HCT116 (cell line): ENCODE results near the gene CDC42EP1. TPM values are rescaled to one million over a fixed set of nuclear protein-coding genes. Genes with fewer than 3 reads are reported as not detected.

Experiments
- ATAC-seq: fragments of 200-7000 bp; cut with Tn5 transposase; 2 replicates; pipeline ENCODE4 v1.9.1; 2020; ENCODE audit warnings: mild to moderate bottlenecking, moderate library complexity
- BruUV-seq: library from RNA; stranded (reverse); fragments of 400-500 nt; replicated peaks from 2 replicates; lab custom pipeline; 2021; lab: Mats Ljungman, UMichigan
- CTCF ChIA-PET: fragments of 300-600 bp; sonication (Branson Sonifier 250); formaldehyde crosslinking; loops from one replicate; lab custom pipeline; 2021; ENCODE audit warnings: antibody characterized with exemption; lab: Charles Lee
- POLR2A ChIA-PET: fragments of 300-600, 350-600 bp; sonication (Branson Sonifier 250); formaldehyde crosslinking; loops from one replicate; lab custom pipeline; 2021; ENCODE audit warnings: antibody characterized with exemption; lab: Charles Lee
- RAD21 ChIA-PET, 2 experiments: fragments of 300-600 bp; sonication (Branson Sonifier 250); formaldehyde crosslinking; loops; one replicate each; lab custom pipeline; 2023; ENCODE audit warnings: low total read pairs in 2 of 2; ENCODE audit not compliant: uncharacterized antibody in 2 of 2, unreplicated experiment in 2 of 2, low non-redundant PET in 1 of 2; lab: Charles Lee
- DNase-seq: peaks from one replicate; pipeline ENCODE4 v3.0.0-alpha.2; 2010; ENCODE audit warnings: low read depth, low spot score
- H2AFZ ChIP-seq: fragments of 200-600 bp; shearing (Covaris generic), sonication (generic); 2 replicates; pipeline ENCODE4 v1.6.1; 2017; ENCODE audit warnings: low read depth, mixed run types, mixed read lengths, antibody characterized with exemption, low read length; ENCODE audit not compliant: poor library complexity, severe bottlenecking
- H3K27ac ChIP-seq: 2 replicates; pipeline ENCODE4 v1.5.1; 2012; ENCODE audit warnings: low read depth, low read length
- H3K27me3 ChIP-seq: fragments of 200-600 bp; sonication (generic); 2 replicates; pipeline ENCODE4 v1.6.1; 2016; ENCODE audit warnings: mixed run types, low read length, mixed read lengths; ENCODE audit not compliant: insufficient read depth
- H3K36me3 ChIP-seq, 2 experiments: fragments of 200-500 bp in 1 of 2; fragments of 200-600 bp in 1 of 2; sonication (Bioruptor generic) in 1 of 2; sonication (generic) in 1 of 2; 2 replicates each; pipeline versions ENCODE4 v1.5.1 to v1.6.1; 2014 to 2016; ENCODE audit warnings: low read length in 2 of 2, inconsistent platforms in 1 of 2, mixed read lengths in 1 of 2, mixed run types in 1 of 2; ENCODE audit not compliant: insufficient read depth in 2 of 2, control insufficient read depth in 1 of 2
- H3K4me1 ChIP-seq, 2 experiments: fragments of 200-600 bp in 1 of 2; sonication (generic) in 1 of 2; 2 replicates each; pipeline versions ENCODE4 v1.5.1 to v1.6.1; 2012 to 2017; ENCODE audit warnings: low read length in 2 of 2, inconsistent platforms in 1 of 2, mild to moderate bottlenecking in 1 of 2, mixed read lengths in 1 of 2, mixed run types in 1 of 2, moderate library complexity in 1 of 2; ENCODE audit not compliant: insufficient read depth in 2 of 2, control insufficient read depth in 1 of 2
- H3K4me2 ChIP-seq: fragments of 200-600 bp; sonication (generic); 2 replicates; pipeline ENCODE4 v1.6.1; 2017; ENCODE audit warnings: mixed run types, low read length, mixed read lengths
- H3K4me3 ChIP-seq, 2 experiments: fragments of 200-600 bp in 1 of 2; sonication (generic) in 1 of 2; replicated peaks in 1 of 2; 2 replicates each; pipeline ENCODE4 v1.5.1; 2011 to 2016; ENCODE audit warnings: low read length in 2 of 2, control low read depth in 1 of 2, low read depth in 1 of 2, mild to moderate bottlenecking in 1 of 2, mixed read lengths in 1 of 2, mixed run types in 1 of 2
- H3K79me2 ChIP-seq: fragments of 200-600 bp; sonication (generic); 2 replicates; pipeline ENCODE4 v1.6.1; 2017; ENCODE audit warnings: mild to moderate bottlenecking, mixed run types, low read length, moderate library complexity, mixed read lengths; ENCODE audit not compliant: insufficient read depth
- H3K9ac ChIP-seq: fragments of 200-600 bp; sonication (generic); 2 replicates; pipeline ENCODE4 v1.6.1; 2016; ENCODE audit warnings: low read length, mixed read lengths
- H3K9me2 ChIP-seq: fragments of 200-600 bp; sonication (generic), shearing (Covaris generic); 2 replicates; pipeline ENCODE4 v1.6.1; 2017; ENCODE audit warnings: mixed run types, mild to moderate bottlenecking, moderate library complexity; ENCODE audit not compliant: insufficient read depth
- H3K9me3 ChIP-seq, 2 experiments: fragments of 200-500 bp in 1 of 2; fragments of 200-600 bp in 1 of 2; sonication (Bioruptor generic) in 1 of 2; sonication (generic) in 1 of 2; 2 replicates each; pipeline ENCODE4 v1.6.1; 2014 to 2017; ENCODE audit warnings: low read length in 2 of 2, mixed read lengths in 2 of 2, inconsistent platforms in 1 of 2, low read depth in 1 of 2, mild to moderate bottlenecking in 1 of 2, mixed run types in 1 of 2, moderate library complexity in 1 of 2; ENCODE audit not compliant: control insufficient read depth in 1 of 2, insufficient read depth in 1 of 2
- H4K20me1 ChIP-seq: fragments of 200-600 bp; sonication (generic), shearing (Covaris generic); 2 replicates; pipeline ENCODE4 v1.6.1; 2017; ENCODE audit warnings: mixed run types, mild to moderate bottlenecking, moderate library complexity; ENCODE audit not compliant: insufficient read depth
- CTCF ChIP-seq, 3 experiments: fragments of 200-600 bp in 1 of 3; sonication (generic) in 1 of 3; IDR thresholded peaks in 2 of 3; conservative IDR thresholded peaks in 1 of 3; 2 replicates each; pipeline ENCODE4 v1.5.1; 2012 to 2017; ENCODE audit warnings: low read depth in 2 of 3, low read length in 2 of 3, antibody characterized with exemption in 1 of 3, borderline replicate concordance in 1 of 3, control low read depth in 1 of 3, mild to moderate bottlenecking in 1 of 3, mixed read lengths in 1 of 3, mixed run types in 1 of 3, moderate library complexity in 1 of 3; ENCODE audit not compliant: insufficient read depth in 1 of 3
- EGR1 ChIP-seq: IDR thresholded peaks from 2 replicates; pipeline ENCODE4 v1.6.1; 2012; ENCODE audit warnings: low read depth
- EZH2 ChIP-seq: fragments of 200-600 bp; sonication (generic); IDR thresholded peaks from 2 replicates; pipeline ENCODE4 v1.6.1; 2017; ENCODE audit warnings: antibody characterized with exemption, mixed run types
- EZH2phosphoT487 ChIP-seq: fragments of 200-600 bp; IDR thresholded peaks from 2 replicates; pipeline ENCODE4 v1.6.1; 2018; ENCODE audit warnings: antibody characterized with exemption, borderline replicate concordance
- MAX ChIP-seq: IDR thresholded peaks from 2 replicates; pipeline ENCODE4 v1.6.1; 2012
- POLR2A ChIP-seq: IDR thresholded peaks from 2 replicates; pipeline ENCODE4 v1.7.0; 2011; ENCODE audit warnings: borderline replicate concordance; ENCODE audit not compliant: insufficient read depth, insufficient read length; ENCODE audit errors: extremely low read depth
- POLR2AphosphoS5 ChIP-seq: IDR thresholded peaks from 2 replicates; pipeline ENCODE4 v1.6.1; 2011; ENCODE audit warnings: mild to moderate bottlenecking, low read depth, low read length, moderate library complexity
- RAD21 ChIP-seq: IDR thresholded peaks from 2 replicates; pipeline ENCODE4 v1.6.1; 2012; ENCODE audit warnings: low read depth, mild to moderate bottlenecking
- SIN3A ChIP-seq: IDR thresholded peaks from 2 replicates; pipeline ENCODE4 v1.6.1; 2012; ENCODE audit warnings: low read depth
- SP1 ChIP-seq: IDR thresholded peaks from 2 replicates; pipeline ENCODE4 v1.6.1; 2012; ENCODE audit warnings: low read depth
- TCF7L2 ChIP-seq: IDR thresholded peaks from 2 replicates; pipeline ENCODE4 v1.7.0; 2011; ENCODE audit warnings: borderline replicate concordance, inconsistent platforms; ENCODE audit not compliant: insufficient read depth, insufficient read length; ENCODE audit errors: extremely low read depth
- YY1 ChIP-seq: IDR thresholded peaks from 2 replicates; pipeline ENCODE4 v1.6.1; 2011; ENCODE audit warnings: low read length, low read depth, moderate library complexity, mild to moderate bottlenecking; ENCODE audit not compliant: insufficient replicate concordance; ENCODE audit errors: extremely low read depth
- ZFX ChIP-seq: fragments of 450-650 bp; IDR thresholded peaks from 2 replicates; pipeline ENCODE4 v1.6.1; 2017
- intact Hi-C: fragments of 100-400 bp; cut with micrococcal nuclease; formaldehyde crosslinking; loops from 2 replicates; pipeline ENCODE4 v1.10.0; 2022
- total RNA-seq: library from RNA; stranded (reverse); gene quantifications from one replicate; pipeline ENCODE4 v1.2.1, GENCODE V29; 2021; ENCODE audit not compliant: unreplicated experiment

The CDC42EP1 gene
- total RNA-seq, 1 experiment from 2014 or later: 160 TPM

- H2AFZ ChIP-seq: no peak overlapping the region
- H3K4me1 ChIP-seq: peaks cover 6 to 48% of the 10 kb centered on the region in 2 experiments; a peak in 3 of 4 replicates
- H3K9me3 ChIP-seq: no peaks in the 10 kb centered on the region
- H3K4me2 ChIP-seq: peak overlapping the region; percentile 74
- H4K20me1 ChIP-seq: no peaks in the 10 kb centered on the region
- DNase-seq: no peak
- RAD21 ChIA-PET: interaction anchor here in 1 of 2 experiments (0.7 kb wide), 1 partner anchor 46 kb away, joined by 3 read pairs; no protein-coding TSS in a partner anchor
- H3K9me2 ChIP-seq: no peaks in the 10 kb centered on the region
- peak overlapping the region; percentile 69 to 89 for H3K4me3 ChIP-seq
- no peak for TF ChIP-seq CTCF (IDR thresholded peaks at IDR 0.05 in 2 of 3, conservative IDR thresholded peaks at IDR 0.05 in 1 of 3; ENCODE audit: borderline replicate concordance in 1 of 3, insufficient read depth in 1 of 3, low read depth in 2 of 3, low read length in 2 of 3)
- peak; percentile 69 for TF ChIP-seq ZFX
- peak; percentile 24 for TF ChIP-seq TCF7L2
- TF ChIP-seq MAX: no peak; the same call in 1 of the 2 replicates
- no peak for TF ChIP-seq SIN3A
- TF ChIP-seq EZH2phosphoT487: no peak
- no peak for TF ChIP-seq POLR2AphosphoS5
- no peak for TF ChIP-seq YY1
- TF ChIP-seq SP1: no peak
- TF ChIP-seq EZH2: no peak
- no peak for TF ChIP-seq EGR1
- TF ChIP-seq RAD21: no peak
- no peak for TF ChIP-seq POLR2A
- peak overlapping the region; percentile 68 for H3K27ac ChIP-seq
- peaks cover 4 to 25% of the 10 kb centered on the region in 2 experiments; a peak in 3 of 4 replicates for H3K36me3 ChIP-seq
- intact Hi-C loops: no loop called here
- ATAC-seq: peak; percentile 49
- POLR2A ChIA-PET: no interaction called here
- no peaks in the 10 kb centered on the region for H3K27me3 ChIP-seq
- H3K79me2 ChIP-seq: peaks cover 31% of the 10 kb centered on the region
- CTCF ChIA-PET: no interaction called here
- H3K9ac ChIP-seq: peak overlapping the region; percentile 81
- no TSS peak for BruUV-seq
Measured at GRCh38 chr22:37518509-37519267, 41.6 kb upstream of the CDC42EP1 start.
